ENCODE measurements around the gene CHRNB2. TPM values are rescaled to one million over a fixed set of nuclear protein-coding genes. Genes with fewer than 3 reads are reported as not detected.

The CHRNB2 gene
- total and polyA plus RNA-seq, 2 of the 8 experiments (the other 6 are each of a cell fraction or from before 2014, with no cell fraction given), result 3.1 to 4.1 TPM

GRCh38 chr1:154556422-154556821 lies 11.2 kb upstream of the CHRNB2 start:
- H3K18ac ChIP-seq (ENCODE audit: extremely low read depth, low read length), result no peak overlapping the region
- no peak overlapping the region for H3K56ac ChIP-seq (replicated peaks; ENCODE audit: insufficient read length, low read depth, low read length)
- no peak overlapping the region for H4K5ac ChIP-seq (ENCODE audit: insufficient read length, low read depth, low read length)
- no peak overlapping the region for H2BK12ac ChIP-seq (ENCODE audit: low read depth, low read length)
- peaks cover 10% of the 10 kb centered on the region for H3K23me2 ChIP-seq (ENCODE audit: low read depth, low read length)
- peak overlapping the region; percentile 21 to 92 (median 82); a peak in 4 of 8 replicates for H3K4me3 ChIP-seq (ENCODE audit: extremely low read depth in 1 of 4, insufficient read depth in 2 of 4, low read depth in 3 of 4, low read length in 4 of 4)
- H4K8ac ChIP-seq (ENCODE audit: extremely low read depth, insufficient read depth, low read length), result no peak overlapping the region
- H3K27me3 ChIP-seq (replicated peaks in 1 of 4; ENCODE audit: control insufficient read depth in 3 of 4, extremely low read depth in 1 of 4, insufficient read depth in 3 of 4, low read length in 3 of 4), result no peaks in the 10 kb centered on the region
- H2AK5ac ChIP-seq (ENCODE audit: low read depth, low read length), result peak overlapping the region; percentile 58; the same call in 1 of the 2 replicates
- CTCF ChIA-PET (ENCODE audit: partially characterized antibody), result interaction anchor here (1.6 to 2.4 kb wide), 3 partner anchors 10 to 322 kb away, joined by 4 to 13 read pairs (median 6); no protein-coding TSS in a partner anchor
- H3K23ac ChIP-seq (ENCODE audit: insufficient read length), result no peak overlapping the region
- H2BK5ac ChIP-seq (ENCODE audit: low read depth, low read length), result no peak overlapping the region
- peaks cover 7 to 31% of the 10 kb centered on the region in 2 experiments; a peak in 3 of 4 replicates for H3K79me2 ChIP-seq (ENCODE audit: control insufficient read depth in 1 of 2, insufficient read depth in 2 of 2, low read length in 2 of 2)
- H3K9ac ChIP-seq (replicated peaks in 1 of 4; ENCODE audit: extremely low read depth in 1 of 4, low read depth in 3 of 4, low read length in 3 of 4), result no peak overlapping the region
- no peak overlapping the region for H2BK120ac ChIP-seq (replicated peaks; ENCODE audit: low read depth, low read length)
- DNase-seq (ENCODE audit: low read depth in 1 of 2, low spot score in 2 of 2) (no peak), FAIRE-seq (no peak)
- peaks cover 6% of the 10 kb centered on the region for H3K79me1 ChIP-seq (ENCODE audit: low read depth, low read length)
- no peak overlapping the region for H2BK15ac ChIP-seq (ENCODE audit: low read length)
- H3K4me1 ChIP-seq (replicated peaks in 1 of 4; ENCODE audit: control insufficient read depth in 3 of 4, insufficient read depth in 4 of 4, low read length in 3 of 4), result peaks cover 5 to 14% (median 7%) of the 10 kb centered on the region in 4 experiments; a peak in 5 of 7 replicates
- peak overlapping the region; percentile 81 to 99 for H3K4me2 ChIP-seq (ENCODE audit: insufficient read depth in 1 of 2, low read depth in 2 of 2, low read length in 2 of 2)
- no peaks in the 10 kb centered on the region for H3K9me3 ChIP-seq (ENCODE audit: insufficient read depth in 2 of 2, low read depth in 1 of 2, low read length in 1 of 2)
- H3K36me3 ChIP-seq (ENCODE audit: control insufficient read depth in 2 of 4, insufficient read depth in 4 of 4, low read length in 3 of 4), result peaks cover 28 to 45% (median 44%) of the 10 kb centered on the region in 4 experiments
- H4K91ac ChIP-seq (replicated peaks; ENCODE audit: insufficient read length, low read length), result no peak overlapping the region
- H4K20me1 ChIP-seq (replicated peaks in 1 of 2; ENCODE audit: control insufficient read depth in 1 of 2, insufficient read depth in 2 of 2, low read length in 2 of 2), result peaks cover 3 to 4% of the 10 kb centered on the region in 2 experiments
- H2BK20ac ChIP-seq (ENCODE audit: low read length), result no peak overlapping the region
- 44% methylated on average over 4 of the region's 4 CpGs; no CpG with 5 or more reads in 1 of the 2 experiments for WGBS, 2 experiments (ENCODE audit: extremely low coverage in 1 of 2, insufficient coverage in 1 of 2, insufficient read length in 1 of 2, insufficient replicate concordance in 2 of 2, low coverage in 1 of 2, low lambda C conversion rate in 2 of 2, missing lambda C conversion rate in 1 of 2)
- H2AFZ ChIP-seq (ENCODE audit: low read length), result no peak overlapping the region
- H3K14ac ChIP-seq (ENCODE audit: insufficient read length), result no peak overlapping the region
- peak overlapping the region; percentile 56; the same call in 1 of the 2 replicates for H3K27ac ChIP-seq (ENCODE audit: low read depth, low read length)
- TF ChIP-seq MAX (IDR thresholded peaks at IDR 0.05), result peak; percentile 67
- peak; percentile 35; the same call in 1 of the 2 replicates for TF ChIP-seq RBBP5 (IDR thresholded peaks at IDR 0.05; ENCODE audit: borderline replicate concordance, low read depth, low read length)
- TF ChIP-seq TEAD4 (IDR thresholded peaks at IDR 0.05; ENCODE audit: low read depth, low read length), result peak; percentile 96
- peak in 1 of 2 experiments; percentile 61; a peak in 1 of 4 replicates for TF ChIP-seq SIN3A (conservative IDR thresholded peaks at IDR 0.05 in 1 of 2, IDR thresholded peaks at IDR 0.05 in 1 of 2; ENCODE audit: low read depth in 1 of 2, low read length in 2 of 2)
- TF ChIP-seq EZH2 (IDR thresholded peaks at IDR 0.05; ENCODE audit: low read depth, low read length, severe bottlenecking), result no peak
- POLR2A ChIA-PET (ENCODE audit: partially characterized antibody), result no interaction called here
- no peak overlapping the region for H3K4ac ChIP-seq (replicated peaks; ENCODE audit: insufficient read length, low read depth, low read length)

All from H1 (cell line).